ENCODE measurements around the gene SORCS2. TPM values are rescaled to one million over a fixed set of nuclear protein-coding genes. Genes with fewer than 3 reads are reported as not detected.

Gene SORCS2
- total and polyA plus RNA-seq, 2 of the 8 experiments (the other 6 are each of a cell fraction or from before 2014, with no cell fraction given) = 0.36 to 1.8 TPM

DNA sequence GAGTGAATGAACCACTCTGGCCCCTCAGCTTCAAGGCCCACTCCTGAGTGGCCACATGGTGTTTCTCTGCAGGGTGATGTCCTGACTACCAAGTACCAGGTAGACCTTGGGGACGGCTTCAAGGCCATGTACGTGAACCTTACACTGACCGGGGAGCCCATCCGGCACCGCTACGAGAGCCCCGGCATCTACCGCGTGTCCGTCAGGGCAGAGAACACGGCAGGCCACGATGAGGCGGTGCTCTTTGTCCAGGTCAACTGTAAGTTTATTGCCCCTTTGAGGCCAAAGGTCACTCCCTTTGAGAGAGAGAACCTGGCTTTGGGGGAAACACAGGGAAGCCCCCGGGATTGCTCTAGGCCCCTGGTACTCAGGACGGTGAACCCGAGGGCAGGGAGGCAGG lies 531.3 kb downstream of the SORCS2 start:
- 95% methylated on average over 15 of the region's 16 CpGs; no CpG with 5 or more reads in 1 of the 2 experiments for WGBS, 2 experiments (ENCODE audit: extremely low coverage in 1 of 2, insufficient coverage in 1 of 2, insufficient read length in 1 of 2, insufficient replicate concordance in 2 of 2, low coverage in 1 of 2, low lambda C conversion rate in 2 of 2, missing lambda C conversion rate in 1 of 2)

More for the DNA sequence above, 531.3 kb downstream of the SORCS2 start:
- no peak overlapping the region for H4K91ac ChIP-seq (replicated peaks; ENCODE audit: insufficient read length, low read length)
- H3K56ac ChIP-seq (replicated peaks; ENCODE audit: insufficient read length, low read depth, low read length) = no peak overlapping the region
- ChIA-PET CTCF (ENCODE audit: partially characterized antibody) (interaction anchor here (1.8 kb wide), 1 partner anchor 13 kb away, joined by 7 read pairs; no protein-coding TSS in a partner anchor), POLR2A (ENCODE audit: partially characterized antibody) (no interaction called here)
- H3K27me3 ChIP-seq (replicated peaks in 1 of 4; ENCODE audit: control insufficient read depth in 3 of 4, extremely low read depth in 1 of 4, insufficient read depth in 3 of 4, low read length in 3 of 4) = peaks cover 0 to 4% (median 2%) of the 10 kb centered on the region in 4 experiments; a peak in 3 of 7 replicates
- no peak overlapping the region for H3K4me2 ChIP-seq (ENCODE audit: insufficient read depth in 1 of 2, low read depth in 2 of 2, low read length in 2 of 2)
- no peak overlapping the region for H2BK15ac ChIP-seq (ENCODE audit: low read length)
- peaks cover 0 to 8% of the 10 kb centered on the region in 2 experiments for H4K20me1 ChIP-seq (replicated peaks in 1 of 2; ENCODE audit: control insufficient read depth in 1 of 2, insufficient read depth in 2 of 2, low read length in 2 of 2)
- no peak overlapping the region for H3K9ac ChIP-seq (replicated peaks in 1 of 4; ENCODE audit: extremely low read depth in 1 of 4, low read depth in 3 of 4, low read length in 3 of 4)
- H3K79me1 ChIP-seq (ENCODE audit: low read depth, low read length) = no peaks in the 10 kb centered on the region
- no peak overlapping the region for H3K18ac ChIP-seq (ENCODE audit: extremely low read depth, low read length)
- no peak overlapping the region for H2AFZ ChIP-seq (ENCODE audit: low read length)
- no peak overlapping the region for H4K8ac ChIP-seq (ENCODE audit: extremely low read depth, insufficient read depth, low read length)
- TF ChIP-seq, protein P1, sequence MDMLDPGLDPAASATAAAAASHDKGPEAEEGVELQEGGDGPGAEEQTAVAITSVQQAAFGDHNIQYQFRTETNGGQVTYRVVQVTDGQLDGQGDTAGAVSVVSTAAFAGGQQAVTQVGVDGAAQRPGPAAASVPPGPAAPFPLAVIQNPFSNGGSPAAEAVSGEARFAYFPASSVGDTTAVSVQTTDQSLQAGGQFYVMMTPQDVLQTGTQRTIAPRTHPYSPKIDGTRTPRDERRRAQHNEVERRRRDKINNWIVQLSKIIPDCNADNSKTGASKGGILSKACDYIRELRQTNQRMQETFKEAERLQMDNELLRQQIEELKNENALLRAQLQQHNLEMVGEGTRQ (IDR thresholded peaks at IDR 0.05; ENCODE audit: low read length) = no peak
- TF ChIP-seq EP300 (IDR thresholded peaks at IDR 0.05; ENCODE audit: borderline replicate concordance in 1 of 2, low read depth in 2 of 2, low read length in 2 of 2) = no peak
- no peak for TF ChIP-seq SAP30 (IDR thresholded peaks at IDR 0.05; ENCODE audit: insufficient read depth, insufficient replicate concordance, low read length)
- TF ChIP-seq ASH2L (IDR thresholded peaks at IDR 0.05; ENCODE audit: low read length) = no peak
- TF ChIP-seq KDM1A (IDR thresholded peaks at IDR 0.05; ENCODE audit: borderline replicate concordance, low read length) = no peak
- TF ChIP-seq CBX8 (IDR thresholded peaks at IDR 0.05; ENCODE audit: borderline replicate concordance, low read depth, low read length) = no peak
- TF ChIP-seq TAF7 (optimal IDR thresholded peaks at IDR 0.05; ENCODE audit: borderline replicate concordance, low read depth, low read length) = no peak
- TF ChIP-seq SP4 (IDR thresholded peaks at IDR 0.05; ENCODE audit: low read length) = no peak
- TF ChIP-seq ZNF274 (IDR thresholded peaks at IDR 0.05; ENCODE audit: borderline replicate concordance, extremely low read depth, low read length) = no peak
- TF ChIP-seq, protein P2, sequence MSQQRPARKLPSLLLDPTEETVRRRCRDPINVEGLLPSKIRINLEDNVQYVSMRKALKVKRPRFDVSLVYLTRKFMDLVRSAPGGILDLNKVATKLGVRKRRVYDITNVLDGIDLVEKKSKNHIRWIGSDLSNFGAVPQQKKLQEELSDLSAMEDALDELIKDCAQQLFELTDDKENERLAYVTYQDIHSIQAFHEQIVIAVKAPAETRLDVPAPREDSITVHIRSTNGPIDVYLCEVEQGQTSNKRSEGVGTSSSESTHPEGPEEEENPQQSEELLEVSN (IDR thresholded peaks at IDR 0.05) = no peak
- no peak for TF ChIP-seq CREB1 (IDR thresholded peaks at IDR 0.05)
- no peak overlapping the region for H2BK5ac ChIP-seq (ENCODE audit: low read depth, low read length)
- no peak overlapping the region for H2BK120ac ChIP-seq (replicated peaks; ENCODE audit: low read depth, low read length)
- H3K14ac ChIP-seq (ENCODE audit: insufficient read length) = no peak overlapping the region
- peaks cover 13% of the 10 kb centered on the region for H3K23me2 ChIP-seq (ENCODE audit: low read depth, low read length)
- H3K9me3 ChIP-seq (ENCODE audit: insufficient read depth in 2 of 2, low read depth in 1 of 2, low read length in 1 of 2) = no peaks in the 10 kb centered on the region
- FAIRE-seq = no peak
- H3K4me1 ChIP-seq (replicated peaks in 1 of 4; ENCODE audit: control insufficient read depth in 3 of 4, insufficient read depth in 4 of 4, low read length in 3 of 4) = no peaks in the 10 kb centered on the region
- no peaks in the 10 kb centered on the region for H3K36me3 ChIP-seq (ENCODE audit: control insufficient read depth in 2 of 4, insufficient read depth in 4 of 4, low read length in 3 of 4)
- H4K5ac ChIP-seq (ENCODE audit: insufficient read length, low read depth, low read length) = no peak overlapping the region
- no peak overlapping the region for H2BK20ac ChIP-seq (ENCODE audit: low read length)
- no peak overlapping the region for H3K23ac ChIP-seq (ENCODE audit: insufficient read length)
- H3K4ac ChIP-seq (replicated peaks; ENCODE audit: insufficient read length, low read depth, low read length) = no peak overlapping the region
- H3K4me3 ChIP-seq (ENCODE audit: extremely low read depth in 1 of 4, insufficient read depth in 2 of 4, low read depth in 3 of 4, low read length in 4 of 4) = no peak overlapping the region
- H3K27ac ChIP-seq (ENCODE audit: low read depth, low read length) = no peak overlapping the region
- H2AK5ac ChIP-seq (ENCODE audit: low read depth, low read length) = no peak overlapping the region
- DNase-seq (ENCODE audit: low read depth in 1 of 2, low spot score in 2 of 2) = no peak
- no peaks in the 10 kb centered on the region for H3K79me2 ChIP-seq (ENCODE audit: control insufficient read depth in 1 of 2, insufficient read depth in 2 of 2, low read length in 2 of 2)
- H2BK12ac ChIP-seq (ENCODE audit: low read depth, low read length) = no peak overlapping the region
